Left ventricle myocardium superior (tissue), 1 donor: Measurements from ENCODE around the gene AFMID. TPM values are rescaled to one million over a fixed set of nuclear protein-coding genes. Genes with fewer than 3 reads are reported as not detected.

Experiments used
- ATAC-seq: fragments of 200-7000 bp; cut with Tn5 transposase; one replicate; pipeline ENCODE4 v1.9.1; 2020; ENCODE audit warnings: mild to moderate bottlenecking, moderate library complexity
- DNase-seq: peaks from one replicate; pipeline ENCODE4 v3.0.0-alpha.2; 2020
- intact Hi-C: fragments of 100-400 bp; cut with micrococcal nuclease; formaldehyde crosslinking; loops from one replicate; pipeline ENCODE4 v1.11.0; 2022
- total RNA-seq: library from RNA; stranded (reverse); fragmentation: NEBNext Ultra II Directional; extraction: Animal tissue kit (Norgen Biotek cat#: 25700); gene quantifications from one replicate; pipeline ENCODE4 v1.2.1, GENCODE V29; 2021
- donor health status: DM: no; HTN: yes; CAD: no; lungs with severe emphysema.

Gene AFMID
- total RNA-seq, 1 donor from 2014 or later, result 45.0 TPM

DNA sequence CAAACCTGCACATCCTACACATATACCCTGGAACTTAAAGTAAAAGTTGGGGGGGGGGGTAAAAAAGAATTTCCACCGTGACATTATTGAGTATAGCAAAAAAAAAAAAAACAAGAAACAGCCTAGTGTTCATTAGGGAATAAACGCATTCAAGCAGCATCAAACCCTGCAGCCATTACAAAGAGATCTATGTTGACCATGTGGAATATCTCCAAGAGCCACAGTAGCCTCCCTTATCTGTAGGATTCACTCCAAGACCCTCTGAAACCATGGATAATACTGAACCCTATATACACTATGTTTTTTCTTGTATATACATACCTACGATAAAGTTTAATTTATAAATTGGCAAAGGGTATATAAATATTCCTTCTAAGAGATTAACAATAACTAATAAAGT is 21.3 kb downstream of the AFMID start:
- ATAC-seq (no peak), DNase-seq (no peak)
- intact Hi-C loops, result no loop called here

DNA sequence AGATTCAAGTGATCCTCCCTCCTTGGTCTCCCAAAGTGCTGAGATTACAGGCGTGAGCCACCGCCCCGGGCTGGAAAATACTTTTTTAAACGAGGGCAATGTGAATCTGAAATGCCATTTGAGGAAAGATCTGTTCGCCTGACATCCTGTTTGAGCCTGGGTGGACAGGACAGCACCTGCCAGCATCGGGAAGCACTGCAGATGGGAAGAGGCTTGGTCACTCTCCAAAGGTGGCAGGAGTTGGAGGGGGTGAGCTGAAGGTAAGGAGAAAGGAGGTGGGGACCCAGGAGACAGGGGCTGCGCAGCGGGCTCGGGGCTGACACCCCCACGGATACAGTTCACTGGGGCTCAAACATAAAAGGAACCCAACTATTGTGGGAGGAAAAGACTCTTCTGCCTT is 22.9 kb downstream of the AFMID start:
- intact Hi-C loops, result no loop called here
- no peak for ATAC-seq
- DNase-seq, result no peak

DNA sequence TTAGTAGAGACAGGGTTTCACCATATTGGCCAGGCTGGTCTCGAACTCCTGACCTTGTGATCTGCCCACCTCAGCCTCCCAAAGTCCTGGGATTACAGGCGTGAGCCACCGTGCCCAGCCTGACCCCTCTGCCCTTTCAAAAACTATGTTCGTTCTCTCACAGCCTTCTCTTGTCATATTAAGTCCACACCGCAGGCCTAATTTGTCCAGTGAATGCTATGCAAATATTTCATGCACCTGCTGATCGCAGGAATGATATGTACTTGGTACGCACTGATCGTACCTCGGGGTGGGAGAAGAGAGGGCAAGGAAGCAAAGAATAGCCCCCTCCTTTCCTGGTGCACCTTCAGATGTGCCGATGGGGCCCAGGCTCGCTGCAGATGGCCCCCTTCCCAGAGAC is 23.9 kb downstream of the AFMID start:
- DNase-seq (no peak), ATAC-seq (no peak)
- intact Hi-C loops, result no loop called here

DNA sequence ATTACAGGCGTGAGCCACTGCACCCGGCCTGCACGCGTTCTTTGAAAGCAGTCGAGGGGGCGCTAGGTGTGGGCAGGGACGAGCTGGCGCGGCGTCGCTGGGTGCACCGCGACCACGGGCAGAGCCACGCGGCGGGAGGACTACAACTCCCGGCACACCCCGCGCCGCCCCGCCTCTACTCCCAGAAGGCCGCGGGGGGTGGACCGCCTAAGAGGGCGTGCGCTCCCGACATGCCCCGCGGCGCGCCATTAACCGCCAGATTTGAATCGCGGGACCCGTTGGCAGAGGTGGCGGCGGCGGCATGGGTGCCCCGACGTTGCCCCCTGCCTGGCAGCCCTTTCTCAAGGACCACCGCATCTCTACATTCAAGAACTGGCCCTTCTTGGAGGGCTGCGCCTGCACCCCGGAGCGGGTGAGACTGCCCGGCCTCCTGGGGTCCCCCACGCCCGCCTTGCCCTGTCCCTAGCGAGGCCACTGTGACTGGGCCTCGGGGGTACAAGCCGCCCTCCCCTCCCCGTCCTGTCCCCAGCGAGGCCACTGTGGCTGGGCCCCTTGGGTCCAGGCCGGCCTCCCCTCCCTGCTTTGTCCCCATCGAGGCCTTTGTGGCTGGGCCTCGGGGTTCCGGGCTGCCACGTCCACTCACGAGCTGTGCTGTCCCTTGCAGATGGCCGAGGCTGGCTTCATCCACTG is 27.0 kb downstream of the AFMID start, which contains the start of gene BIRC5:
Gene BIRC5 (plus strand): TSS at position 238 of the 690 bp plus-strand sequence. CDS start 64 bp downstream, at position 302.
- intact Hi-C loops, result no loop called here
- DNase-seq, result peak; percentile 95

DNA sequence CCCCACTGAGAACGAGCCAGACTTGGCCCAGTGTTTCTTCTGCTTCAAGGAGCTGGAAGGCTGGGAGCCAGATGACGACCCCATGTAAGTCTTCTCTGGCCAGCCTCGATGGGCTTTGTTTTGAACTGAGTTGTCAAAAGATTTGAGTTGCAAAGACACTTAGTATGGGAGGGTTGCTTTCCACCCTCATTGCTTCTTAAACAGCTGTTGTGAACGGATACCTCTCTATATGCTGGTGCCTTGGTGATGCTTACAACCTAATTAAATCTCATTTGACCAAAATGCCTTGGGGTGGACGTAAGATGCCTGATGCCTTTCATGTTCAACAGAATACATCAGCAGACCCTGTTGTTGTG is 27.5 kb downstream of the AFMID start:
- intact Hi-C loops, result no loop called here
- DNase-seq (no peak), ATAC-seq (no peak)

More for the DNA sequence above, 27.0 kb downstream of the AFMID start, which contains the start of gene BIRC5:
- peak; percentile 99 for ATAC-seq

DNA sequence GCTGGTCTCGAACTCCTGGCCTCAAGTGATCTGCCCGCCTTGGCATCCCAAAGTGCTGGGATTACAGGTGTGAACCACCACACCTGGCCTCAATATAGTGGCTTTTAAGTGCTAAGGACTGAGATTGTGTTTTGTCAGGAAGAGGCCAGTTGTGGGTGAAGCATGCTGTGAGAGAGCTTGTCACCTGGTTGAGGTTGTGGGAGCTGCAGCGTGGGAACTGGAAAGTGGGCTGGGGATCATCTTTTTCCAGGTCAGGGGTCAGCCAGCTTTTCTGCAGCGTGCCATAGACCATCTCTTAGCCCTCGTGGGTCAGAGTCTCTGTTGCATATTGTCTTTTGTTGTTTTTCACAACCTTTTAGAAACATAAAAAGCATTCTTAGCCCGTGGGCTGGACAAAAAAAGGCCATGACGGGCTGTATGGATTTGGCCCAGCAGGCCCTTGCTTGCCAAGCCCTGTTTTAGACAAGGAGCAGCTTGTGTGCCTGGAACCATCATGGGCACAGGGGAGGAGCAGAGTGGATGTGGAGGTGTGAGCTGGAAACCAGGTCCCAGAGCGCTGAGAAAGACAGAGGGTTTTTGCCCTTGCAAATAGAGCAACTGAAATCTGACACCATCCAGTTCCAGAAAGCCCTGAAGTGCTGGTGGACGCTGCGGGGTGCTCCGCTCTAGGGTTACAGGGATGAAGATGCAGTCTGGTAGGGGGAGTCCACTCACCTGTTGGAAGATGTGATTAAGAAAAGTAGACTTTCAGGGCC is 32.4 kb downstream of the AFMID start:
- ATAC-seq, result no peak
- DNase-seq, result no peak
- intact Hi-C loops, result no loop called here

DNA sequence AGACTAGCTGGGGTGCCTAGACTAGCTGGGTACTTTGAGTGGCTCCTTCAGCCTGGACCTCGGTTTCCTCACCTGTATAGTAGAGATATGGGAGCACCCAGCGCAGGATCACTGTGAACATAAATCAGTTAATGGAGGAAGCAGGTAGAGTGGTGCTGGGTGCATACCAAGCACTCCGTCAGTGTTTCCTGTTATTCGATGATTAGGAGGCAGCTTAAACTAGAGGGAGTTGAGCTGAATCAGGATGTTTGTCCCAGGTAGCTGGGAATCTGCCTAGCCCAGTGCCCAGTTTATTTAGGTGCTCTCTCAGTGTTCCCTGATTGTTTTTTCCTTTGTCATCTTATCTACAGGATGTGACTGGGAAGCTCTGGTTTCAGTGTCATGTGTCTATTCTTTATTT is 35.9 kb downstream of the AFMID start:
- DNase-seq, result no peak
- intact Hi-C loops, result no loop called here
- no peak for ATAC-seq

DNA sequence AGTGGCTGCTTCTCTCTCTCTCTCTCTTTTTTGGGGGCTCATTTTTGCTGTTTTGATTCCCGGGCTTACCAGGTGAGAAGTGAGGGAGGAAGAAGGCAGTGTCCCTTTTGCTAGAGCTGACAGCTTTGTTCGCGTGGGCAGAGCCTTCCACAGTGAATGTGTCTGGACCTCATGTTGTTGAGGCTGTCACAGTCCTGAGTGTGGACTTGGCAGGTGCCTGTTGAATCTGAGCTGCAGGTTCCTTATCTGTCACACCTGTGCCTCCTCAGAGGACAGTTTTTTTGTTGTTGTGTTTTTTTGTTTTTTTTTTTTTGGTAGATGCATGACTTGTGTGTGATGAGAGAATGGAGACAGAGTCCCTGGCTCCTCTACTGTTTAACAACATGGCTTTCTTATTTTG is 36.6 kb downstream of the AFMID start:
- no peak for ATAC-seq
- intact Hi-C loops, result no loop called here
- DNase-seq, result no peak

DNA sequence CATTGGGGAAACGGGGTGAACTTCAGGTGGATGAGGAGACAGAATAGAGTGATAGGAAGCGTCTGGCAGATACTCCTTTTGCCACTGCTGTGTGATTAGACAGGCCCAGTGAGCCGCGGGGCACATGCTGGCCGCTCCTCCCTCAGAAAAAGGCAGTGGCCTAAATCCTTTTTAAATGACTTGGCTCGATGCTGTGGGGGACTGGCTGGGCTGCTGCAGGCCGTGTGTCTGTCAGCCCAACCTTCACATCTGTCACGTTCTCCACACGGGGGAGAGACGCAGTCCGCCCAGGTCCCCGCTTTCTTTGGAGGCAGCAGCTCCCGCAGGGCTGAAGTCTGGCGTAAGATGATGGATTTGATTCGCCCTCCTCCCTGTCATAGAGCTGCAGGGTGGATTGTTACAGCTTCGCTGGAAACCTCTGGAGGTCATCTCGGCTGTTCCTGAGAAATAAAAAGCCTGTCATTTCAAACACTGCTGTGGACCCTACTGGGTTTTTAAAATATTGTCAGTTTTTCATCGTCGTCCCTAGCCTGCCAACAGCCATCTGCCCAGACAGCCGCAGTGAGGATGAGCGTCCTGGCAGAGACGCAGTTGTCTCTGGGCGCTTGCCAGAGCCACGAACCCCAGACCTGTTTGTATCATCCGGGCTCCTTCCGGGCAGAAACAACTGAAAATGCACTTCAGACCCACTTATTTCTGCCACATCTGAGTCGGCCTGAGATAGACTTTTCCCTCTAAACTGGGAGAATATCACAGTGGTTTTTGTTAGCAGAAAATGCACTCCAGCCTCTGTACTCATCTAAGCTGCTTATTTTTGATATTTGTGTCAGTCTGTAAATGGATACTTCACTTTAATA is 37.3 kb downstream of the AFMID start:
- intact Hi-C loops, result no loop called here
- no peak for DNase-seq

DNA sequence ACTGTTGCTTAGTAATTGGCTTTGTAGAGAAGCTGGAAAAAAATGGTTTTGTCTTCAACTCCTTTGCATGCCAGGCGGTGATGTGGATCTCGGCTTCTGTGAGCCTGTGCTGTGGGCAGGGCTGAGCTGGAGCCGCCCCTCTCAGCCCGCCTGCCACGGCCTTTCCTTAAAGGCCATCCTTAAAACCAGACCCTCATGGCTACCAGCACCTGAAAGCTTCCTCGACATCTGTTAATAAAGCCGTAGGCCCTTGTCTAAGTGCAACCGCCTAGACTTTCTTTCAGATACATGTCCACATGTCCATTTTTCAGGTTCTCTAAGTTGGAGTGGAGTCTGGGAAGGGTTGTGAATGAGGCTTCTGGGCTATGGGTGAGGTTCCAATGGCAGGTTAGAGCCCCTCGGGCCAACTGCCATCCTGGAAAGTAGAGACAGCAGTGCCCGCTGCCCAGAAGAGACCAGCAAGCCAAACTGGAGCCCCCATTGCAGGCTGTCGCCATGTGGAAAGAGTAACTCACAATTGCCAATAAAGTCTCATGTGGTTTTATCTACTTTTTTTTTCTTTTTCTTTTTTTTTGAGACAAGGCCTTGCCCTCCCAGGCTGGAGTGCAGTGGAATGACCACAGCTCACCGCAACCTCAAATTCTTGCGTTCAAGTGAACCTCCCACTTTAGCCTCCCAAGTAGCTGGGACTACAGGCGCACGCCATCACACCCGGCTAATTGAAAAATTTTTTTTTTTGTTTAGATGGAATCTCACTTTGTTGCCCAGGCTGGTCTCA is 38.1 kb downstream of the AFMID start:
- DNase-seq (no peak), ATAC-seq (no peak)
- intact Hi-C loops, result no loop called here

More for the DNA sequence above, 37.3 kb downstream of the AFMID start:
- ATAC-seq, result no peak

DNA sequence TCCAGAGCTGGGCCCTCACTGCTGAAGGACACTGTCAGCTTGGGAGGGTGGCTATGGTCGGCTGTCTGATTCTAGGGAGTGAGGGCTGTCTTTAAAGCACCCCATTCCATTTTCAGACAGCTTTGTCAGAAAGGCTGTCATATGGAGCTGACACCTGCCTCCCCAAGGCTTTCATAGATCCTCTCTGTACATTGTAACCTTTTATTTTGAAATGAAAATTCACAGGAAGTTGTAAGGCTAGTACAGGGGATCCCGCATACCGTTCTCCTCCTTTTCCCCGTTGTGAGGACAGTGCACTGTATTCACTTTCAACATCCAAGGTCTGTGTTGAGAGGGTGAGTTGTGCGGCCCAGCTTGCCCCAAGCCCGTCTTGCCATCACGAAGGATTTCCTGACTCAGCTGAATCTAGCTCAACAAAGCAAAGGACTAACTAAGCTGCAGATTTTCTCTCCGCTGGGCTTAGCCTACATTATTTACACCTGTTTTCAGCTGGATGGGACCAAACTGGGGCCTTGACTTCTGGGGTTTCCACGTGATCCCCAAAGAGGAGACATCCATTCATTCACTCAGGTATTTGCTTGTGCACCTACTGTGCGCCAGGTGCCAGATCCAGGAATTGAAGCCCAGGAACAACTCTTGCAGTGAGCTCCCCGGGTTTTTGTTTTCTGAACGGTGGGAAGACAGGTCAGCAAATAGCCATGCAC is 39.0 kb downstream of the AFMID start:
- no peak for ATAC-seq
- no peak for DNase-seq
- intact Hi-C loops, result no loop called here

DNA sequence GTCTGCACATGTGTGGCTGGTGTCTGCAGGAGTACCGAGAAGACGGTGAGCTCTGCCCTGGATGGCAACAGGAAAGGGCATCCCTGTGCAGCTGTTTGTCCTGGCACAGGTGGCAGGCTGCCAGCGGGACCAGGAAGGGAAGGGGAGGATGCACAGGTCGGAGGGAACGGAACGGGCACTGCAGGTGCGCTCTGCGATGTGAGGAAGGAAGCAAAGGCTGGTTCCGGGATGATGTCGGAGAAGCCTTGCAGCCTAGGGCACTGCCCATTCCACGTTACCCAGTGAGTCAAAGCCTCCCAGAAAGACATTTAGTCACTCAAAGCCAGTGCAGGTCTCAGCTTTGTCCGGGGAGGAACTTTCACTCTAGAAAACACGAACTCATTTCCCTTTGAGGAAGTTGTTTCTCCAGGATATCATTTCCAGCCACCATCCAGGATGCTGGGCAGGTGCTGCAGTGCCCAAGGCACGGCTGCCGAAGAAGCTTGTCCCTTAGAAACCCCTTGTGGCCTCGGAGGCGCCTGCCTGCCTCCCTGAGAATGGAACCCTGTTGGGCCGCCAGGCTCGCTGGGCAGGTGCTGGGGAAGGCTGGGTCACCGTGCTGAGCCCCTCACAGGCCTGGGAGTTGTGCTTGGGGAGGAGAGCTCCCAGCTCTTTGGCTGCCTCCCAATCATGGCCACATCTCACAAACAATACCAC is 39.7 kb downstream of the AFMID start:
- intact Hi-C loops, result no loop called here
- DNase-seq (no peak), ATAC-seq (no peak)

DNA sequence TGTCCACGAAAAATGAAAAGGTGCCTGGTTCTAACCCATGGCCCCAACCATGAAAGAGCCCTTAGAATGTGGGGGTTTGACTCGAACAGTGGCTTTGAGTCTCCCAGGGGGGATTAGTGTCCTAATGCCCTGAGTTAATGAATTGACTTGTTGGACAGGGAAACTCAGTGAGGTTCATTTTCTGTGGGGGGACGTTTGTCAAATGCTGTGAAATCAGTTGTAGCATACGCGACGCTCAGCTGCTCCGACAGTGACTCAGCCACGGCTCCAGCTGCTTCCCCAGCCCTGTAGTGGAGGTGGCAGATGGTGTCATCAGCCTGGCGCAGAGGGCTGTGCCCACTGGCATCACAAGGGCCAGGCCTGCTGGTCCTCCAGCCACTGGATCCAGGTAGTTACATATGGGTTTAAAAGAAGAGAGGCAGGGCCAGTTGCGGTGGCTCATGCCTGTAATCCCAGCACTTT is 40.3 kb downstream of the AFMID start:
- intact Hi-C loops, result no loop called here
- ATAC-seq, result no peak

DNA sequence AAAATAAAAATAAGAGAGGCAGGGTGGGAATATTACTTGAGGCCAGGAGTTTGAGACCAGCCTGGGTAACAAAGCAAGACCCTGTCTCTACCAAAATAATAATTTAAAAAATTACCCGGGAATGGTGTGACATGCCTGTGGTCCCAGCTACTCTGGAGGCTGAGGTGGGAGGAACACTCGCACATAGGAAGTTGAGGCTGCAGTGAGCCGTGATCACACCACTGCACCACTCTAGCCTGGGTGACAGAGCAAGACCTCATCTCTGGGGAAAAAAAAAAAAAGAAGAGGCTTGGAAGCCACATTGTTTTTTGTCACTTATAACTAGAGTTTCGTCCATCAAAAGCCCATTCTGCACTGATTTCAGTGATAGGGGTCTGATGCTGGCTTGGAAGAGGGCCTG is 41.0 kb downstream of the AFMID start:
- intact Hi-C loops, result no loop called here
- DNase-seq, result no peak
- ATAC-seq, result no peak

More for the DNA sequence above, 40.3 kb downstream of the AFMID start:
- DNase-seq, result no peak

DNA sequence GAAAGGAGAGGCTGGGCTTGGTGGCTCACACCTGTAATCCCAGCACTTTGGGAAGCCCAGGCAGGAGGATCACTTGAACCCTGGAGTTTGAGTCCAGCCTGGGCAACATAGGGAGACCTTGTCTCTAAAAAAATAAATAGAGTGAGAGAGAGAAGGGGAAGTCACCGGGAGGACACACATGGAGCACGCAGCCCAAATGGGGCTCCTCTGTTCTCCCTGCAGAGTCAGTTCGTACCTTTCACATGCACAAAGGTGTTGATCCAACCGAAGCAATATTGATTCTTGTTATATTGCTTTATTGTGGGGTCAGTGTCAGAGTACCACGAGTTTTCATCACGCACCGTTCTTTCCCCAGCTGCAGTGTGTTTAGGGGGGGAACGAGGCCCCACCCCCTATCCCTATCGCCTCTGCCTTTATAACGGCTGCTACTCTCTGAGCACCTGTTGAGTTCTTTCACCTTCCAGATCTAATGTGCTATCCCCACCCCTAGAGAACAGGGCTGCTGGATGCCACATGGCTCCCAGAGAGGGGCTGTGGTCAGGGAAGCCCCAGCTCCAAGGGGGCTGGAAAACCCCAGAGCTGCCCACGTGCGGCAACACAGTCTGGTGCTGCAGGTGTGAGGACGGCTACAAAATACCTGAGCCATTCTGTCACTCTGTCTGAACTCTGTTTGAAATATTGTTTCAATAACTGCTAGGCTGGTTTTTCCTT is 43.2 kb downstream of the AFMID start:
- intact Hi-C loops, result no loop called here
- ATAC-seq, result no peak
- no peak for DNase-seq

DNA sequence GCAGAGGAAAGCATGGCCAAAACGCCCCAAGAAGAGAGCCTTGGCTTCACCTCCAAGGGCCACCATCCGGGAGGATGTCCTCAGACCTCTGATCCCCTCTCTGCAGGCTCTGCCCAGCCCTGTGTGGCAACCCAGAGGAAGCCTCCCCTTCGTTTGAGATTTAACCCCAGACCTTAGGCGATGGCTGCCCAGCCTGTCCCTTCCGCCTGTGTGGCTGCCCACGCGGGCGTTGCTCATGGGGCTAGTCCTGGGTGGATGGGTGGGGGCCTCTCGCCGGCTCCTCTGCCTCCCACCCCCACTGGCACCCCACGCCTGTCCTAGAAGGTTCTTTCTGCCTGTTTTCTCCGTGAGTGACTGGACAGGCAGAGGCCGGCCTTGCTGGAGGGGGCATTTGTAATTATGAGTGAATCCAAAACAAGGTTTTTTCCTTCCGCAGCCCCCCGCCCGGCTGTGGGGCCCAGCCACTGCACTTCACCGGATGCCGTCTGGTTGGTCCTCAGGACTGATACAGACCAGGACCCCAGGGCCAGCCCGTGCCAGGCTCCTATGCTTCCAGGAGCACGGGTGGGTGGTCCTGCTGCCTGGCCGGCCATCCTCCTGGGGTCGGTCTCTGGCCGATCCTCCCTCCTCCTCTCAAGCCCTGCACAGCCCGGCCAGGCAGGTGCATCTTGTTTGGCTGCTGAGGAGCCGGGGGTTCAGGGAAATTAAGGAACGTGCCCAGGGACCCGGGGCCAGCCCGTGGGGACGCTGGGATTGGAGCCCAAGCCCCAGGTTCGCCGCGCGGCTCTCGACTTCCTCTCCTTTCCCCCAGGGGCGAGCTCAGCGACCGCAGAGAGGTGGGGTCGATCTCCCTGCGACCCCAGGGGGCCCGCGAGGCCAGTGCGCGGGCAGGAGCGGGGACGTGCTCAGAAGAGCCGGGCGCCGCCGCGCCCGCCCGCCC is 44.1 kb downstream of the AFMID start, which contains the start of gene TMEM235:
Gene TMEM235 (plus strand): TSS at position 636 of the 940 bp plus-strand sequence. CDS start 393 bp downstream, outside the sequence.
- ATAC-seq (no peak), DNase-seq (no peak)
- intact Hi-C loops, result no loop called here
